ENCODE measurements around the gene DET1.

The DET1 gene

DNA sequence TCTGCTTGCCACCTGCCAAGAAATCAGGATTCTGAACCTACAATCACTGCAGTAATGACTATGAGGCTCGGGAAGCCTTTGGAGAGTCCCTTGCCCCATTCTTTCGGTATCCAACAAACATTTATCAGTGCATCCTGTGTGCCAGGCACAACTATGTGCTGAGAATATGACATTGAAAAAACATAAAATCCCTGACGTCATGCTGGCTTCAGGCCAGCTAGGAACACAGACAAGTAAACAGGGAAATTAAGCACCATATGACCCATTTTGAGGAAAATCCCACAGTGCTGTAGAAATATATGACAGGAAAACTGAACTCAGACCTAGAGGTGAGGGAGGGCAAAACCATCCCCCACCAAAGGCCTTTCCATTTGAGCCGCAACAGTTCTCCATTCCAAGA, 34.1 kb upstream of the DET1 start:
- H3K9ac ChIP-seq (ENCODE audit: low read length) = no peak overlapping the region
- no peak overlapping the region for H3K4me2 ChIP-seq (ENCODE audit: low read length)

DNA sequence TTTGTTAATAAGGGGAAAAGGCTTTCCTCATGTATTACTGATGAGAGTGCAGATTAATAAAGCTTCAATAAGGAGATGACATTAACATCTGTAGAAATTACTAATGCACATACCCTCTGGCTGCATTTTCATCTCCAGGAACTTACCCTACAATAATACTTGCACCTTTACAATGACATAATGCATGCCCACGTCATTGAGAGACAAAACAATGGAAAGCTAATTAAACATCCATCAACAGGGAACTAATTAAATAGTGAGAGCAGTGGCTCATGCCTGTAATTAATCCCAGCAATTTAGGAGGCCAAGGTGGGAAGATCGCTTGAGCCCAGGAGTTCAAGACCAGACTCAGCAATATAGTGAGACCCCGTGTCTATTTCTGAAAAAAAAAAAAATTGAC, 32.8 kb upstream of the DET1 start:
- no peaks in the 10 kb centered on the region for H3K36me3 ChIP-seq (replicated peaks; ENCODE audit: low read depth, low read length)

More for the DNA sequence above, 34.1 kb upstream of the DET1 start:
- no peak overlapping the region for H3K4me3 ChIP-seq (ENCODE audit: low read length)
- H3K27ac ChIP-seq (ENCODE audit: low read length) = no peak overlapping the region
- no peaks in the 10 kb centered on the region for H3K9me3 ChIP-seq (ENCODE audit: insufficient read depth, low read length)
- H2AFZ ChIP-seq (ENCODE audit: low read depth, low read length) = no peak overlapping the region
- no peaks in the 10 kb centered on the region for H3K27me3 ChIP-seq (ENCODE audit: low read depth, low read length)
- H3K4me1 ChIP-seq (ENCODE audit: low read length) = peaks cover 17% of the 10 kb centered on the region
- no peaks in the 10 kb centered on the region for H3K79me2 ChIP-seq (ENCODE audit: low read length)
- H3K36me3 ChIP-seq (replicated peaks; ENCODE audit: low read depth, low read length) = no peaks in the 10 kb centered on the region
- TF ChIP-seq EZH2phosphoT487 (IDR thresholded peaks at IDR 0.05; ENCODE audit: low read depth) = no peak
- TF ChIP-seq, protein P1, sequence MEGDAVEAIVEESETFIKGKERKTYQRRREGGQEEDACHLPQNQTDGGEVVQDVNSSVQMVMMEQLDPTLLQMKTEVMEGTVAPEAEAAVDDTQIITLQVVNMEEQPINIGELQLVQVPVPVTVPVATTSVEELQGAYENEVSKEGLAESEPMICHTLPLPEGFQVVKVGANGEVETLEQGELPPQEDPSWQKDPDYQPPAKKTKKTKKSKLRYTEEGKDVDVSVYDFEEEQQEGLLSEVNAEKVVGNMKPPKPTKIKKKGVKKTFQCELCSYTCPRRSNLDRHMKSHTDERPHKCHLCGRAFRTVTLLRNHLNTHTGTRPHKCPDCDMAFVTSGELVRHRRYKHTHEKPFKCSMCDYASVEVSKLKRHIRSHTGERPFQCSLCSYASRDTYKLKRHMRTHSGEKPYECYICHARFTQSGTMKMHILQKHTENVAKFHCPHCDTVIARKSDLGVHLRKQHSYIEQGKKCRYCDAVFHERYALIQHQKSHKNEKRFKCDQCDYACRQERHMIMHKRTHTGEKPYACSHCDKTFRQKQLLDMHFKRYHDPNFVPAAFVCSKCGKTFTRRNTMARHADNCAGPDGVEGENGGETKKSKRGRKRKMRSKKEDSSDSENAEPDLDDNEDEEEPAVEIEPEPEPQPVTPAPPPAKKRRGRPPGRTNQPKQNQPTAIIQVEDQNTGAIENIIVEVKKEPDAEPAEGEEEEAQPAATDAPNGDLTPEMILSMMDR (IDR thresholded peaks at IDR 0.05; ENCODE audit: low read depth, low read length) = no peak
- H4K20me1 ChIP-seq (ENCODE audit: insufficient read depth, low read length) = no peaks in the 10 kb centered on the region

DNA sequence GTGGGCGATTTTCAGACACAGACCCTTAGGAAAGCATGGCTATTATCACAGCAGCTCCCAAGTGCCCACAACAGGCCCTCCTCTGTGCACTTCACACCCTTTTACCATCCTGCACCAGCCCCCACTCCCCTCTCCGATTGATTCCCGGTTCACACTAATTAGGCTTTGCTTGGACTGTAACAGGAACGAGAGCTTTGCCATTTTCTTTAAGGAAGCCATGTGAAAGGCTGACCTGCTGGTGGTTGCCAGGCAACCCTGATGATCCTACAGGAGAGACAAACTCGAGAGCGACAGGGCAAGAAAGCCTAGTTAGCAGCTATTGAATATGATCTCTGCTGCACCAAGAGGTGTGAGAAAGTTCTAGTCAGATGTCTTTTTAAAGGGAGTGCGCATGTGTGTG, 28.2 kb upstream of the DET1 start:
- Histone ChIP-seq H3K4me3 (ENCODE audit: low read length) (no peak overlapping the region), H2AFZ (ENCODE audit: low read depth, low read length) (no peak overlapping the region)

More for the DNA sequence above, 32.8 kb upstream of the DET1 start:
- Histone ChIP-seq H3K27me3 (ENCODE audit: low read depth, low read length) (no peaks in the 10 kb centered on the region), H3K4me2 (ENCODE audit: low read length) (no peak overlapping the region), H2AFZ (ENCODE audit: low read depth, low read length) (no peak overlapping the region), H3K27ac (ENCODE audit: low read length) (no peak overlapping the region), H3K4me3 (ENCODE audit: low read length) (no peak overlapping the region), H3K9me3 (ENCODE audit: insufficient read depth, low read length) (no peaks in the 10 kb centered on the region), H3K79me2 (ENCODE audit: low read length) (no peaks in the 10 kb centered on the region), H4K20me1 (ENCODE audit: insufficient read depth, low read length) (no peaks in the 10 kb centered on the region), H3K9ac (ENCODE audit: low read length) (no peak overlapping the region), H3K4me1 (ENCODE audit: low read length) (peaks cover 19% of the 10 kb centered on the region)
- TF ChIP-seq, protein P1 (IDR thresholded peaks at IDR 0.05; ENCODE audit: low read depth, low read length) = no peak
- TF ChIP-seq EZH2phosphoT487 (IDR thresholded peaks at IDR 0.05; ENCODE audit: low read depth) = no peak

DNA sequence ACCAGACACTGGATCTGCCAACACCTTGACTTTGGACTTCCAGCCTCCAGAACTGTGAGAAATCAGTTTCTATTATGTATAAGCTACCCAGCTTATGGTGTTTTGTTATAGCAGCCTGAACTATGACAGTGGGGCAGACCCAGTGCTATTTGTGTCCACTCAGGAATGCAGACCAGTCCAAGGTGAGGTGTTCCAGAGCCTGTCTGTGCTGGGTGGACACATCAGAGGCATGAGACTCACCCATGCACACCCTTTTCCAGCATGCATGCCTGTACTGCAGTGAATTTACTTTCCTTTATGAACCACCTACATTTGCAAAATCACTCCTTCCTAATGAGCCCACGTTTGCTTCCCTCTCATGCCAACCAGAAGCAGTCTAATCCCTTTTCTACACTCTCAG, 27.6 kb upstream of the DET1 start:
- Histone ChIP-seq H3K79me2 (ENCODE audit: low read length) (no peaks in the 10 kb centered on the region), H3K4me1 (ENCODE audit: low read length) (peaks cover 22% of the 10 kb centered on the region), H3K36me3 (replicated peaks; ENCODE audit: low read depth, low read length) (no peaks in the 10 kb centered on the region), H3K9me3 (ENCODE audit: insufficient read depth, low read length) (no peaks in the 10 kb centered on the region), H3K9ac (ENCODE audit: low read length) (no peak overlapping the region), H3K4me2 (ENCODE audit: low read length) (no peak overlapping the region), H4K20me1 (ENCODE audit: insufficient read depth, low read length) (no peaks in the 10 kb centered on the region), H3K27ac (ENCODE audit: low read length) (no peak overlapping the region), H3K4me3 (ENCODE audit: low read length) (no peak overlapping the region), H3K27me3 (ENCODE audit: low read depth, low read length) (no peaks in the 10 kb centered on the region), H2AFZ (ENCODE audit: low read depth, low read length) (no peak overlapping the region)
- TF ChIP-seq EZH2phosphoT487 (IDR thresholded peaks at IDR 0.05; ENCODE audit: low read depth) = no peak
- TF ChIP-seq, protein P1 (IDR thresholded peaks at IDR 0.05; ENCODE audit: low read depth, low read length) = no peak

More for the DNA sequence above, 28.2 kb upstream of the DET1 start:
- H3K27ac ChIP-seq (ENCODE audit: low read length) = no peak overlapping the region
- H3K36me3 ChIP-seq (replicated peaks; ENCODE audit: low read depth, low read length) = no peaks in the 10 kb centered on the region
- H3K4me1 ChIP-seq (ENCODE audit: low read length) = peaks cover 22% of the 10 kb centered on the region
- no peaks in the 10 kb centered on the region for H3K79me2 ChIP-seq (ENCODE audit: low read length)
- H3K9ac ChIP-seq (ENCODE audit: low read length) = no peak overlapping the region
- H3K27me3 ChIP-seq (ENCODE audit: low read depth, low read length) = no peaks in the 10 kb centered on the region
- TF ChIP-seq EZH2phosphoT487 (IDR thresholded peaks at IDR 0.05; ENCODE audit: low read depth) = no peak
- TF ChIP-seq, protein P1 (IDR thresholded peaks at IDR 0.05; ENCODE audit: low read depth, low read length) = no peak
- no peaks in the 10 kb centered on the region for H3K9me3 ChIP-seq (ENCODE audit: insufficient read depth, low read length)
- H4K20me1 ChIP-seq (ENCODE audit: insufficient read depth, low read length) = no peaks in the 10 kb centered on the region
- H3K4me2 ChIP-seq (ENCODE audit: low read length) = no peak overlapping the region
